Thoracic aorta (tissue), 2 donors: ENCODE data around the gene LRSAM1. TPM values are rescaled to one million over a fixed set of nuclear protein-coding genes. Genes with fewer than 3 reads are reported as not detected.

Experiments used
- ATAC-seq: fragments of 150-250 bp; one replicate; pipeline ENCODE4 v1.8.0; 2017; ENCODE audit warnings: low read depth; ENCODE audit not compliant: insufficient number of reproducible peaks, low FRiP score
- DNase-seq: peaks from one replicate; pipeline ENCODE4 v3.0.0-alpha.2; 2020; ENCODE audit warnings: low spot score
- H3K27ac ChIP-seq, 2 donors: fragments of 200-600 bp; sonication (generic); 1 replicate in 1 of 2; 2 replicates in 1 of 2; pipeline ENCODE4 v1.5.1; 2016; ENCODE audit warnings: mild to moderate bottlenecking in 2 of 2, moderate library complexity in 2 of 2
- H3K27me3 ChIP-seq: fragments of 200-600 bp; sonication (generic); replicated peaks from 2 replicates; pipeline ENCODE4 v1.6.0; 2016; ENCODE audit warnings: mild to moderate bottlenecking; ENCODE audit not compliant: insufficient read depth
- H3K36me3 ChIP-seq: fragments of 200-600 bp; sonication (generic); one replicate; pipeline ENCODE4 v1.5.1; 2016
- H3K4me1 ChIP-seq, 2 donors: fragments of 200-600 bp; sonication (generic); 1 replicate in 1 of 2; 2 replicates in 1 of 2; pipeline versions ENCODE4 v1.5.1 to v1.6.0; 2016; ENCODE audit warnings: low read depth in 2 of 2, mild to moderate bottlenecking in 1 of 2; ENCODE audit not compliant: control insufficient read depth in 1 of 2
- H3K4me3 ChIP-seq: fragments of 200-600 bp; sonication (generic); 2 replicates; pipeline ENCODE4 v1.5.1; 2016; ENCODE audit warnings: mild to moderate bottlenecking
- H3K9me3 ChIP-seq: fragments of 200-600 bp; sonication (generic); 2 replicates; pipeline ENCODE4 v1.5.1; 2016
- total RNA-seq, 2 donors: library from RNA; depleted of rRNA; stranded (reverse); fragments of >200 nt; gene quantifications; one replicate each; pipeline versions ENCODE4 v1.1.0 to v1.2.3, GENCODE V29; 2016
- TF ChIP-seq, protein P1 (sequence below): fragments of 200-600 bp; sonication (generic); IDR thresholded peaks from one replicate; pipeline ENCODE4 v1.5.1; 2019; ENCODE audit warnings: antibody characterized with exemption

The LRSAM1 gene
- total RNA-seq, 2 donors from 2014 or later: 16.4 to 22.6 TPM

- Histone ChIP-seq H3K27me3 (no peaks in the 10 kb centered on the region), H3K4me1 (no peaks in the 10 kb centered on the region), H3K4me3 (no peak overlapping the region), H3K36me3 (peaks cover 20% of the 10 kb centered on the region), H3K27ac (no peak overlapping the region), H3K9me3 (no peaks in the 10 kb centered on the region)
- no peak for DNase-seq
- no peak for ATAC-seq
- TF ChIP-seq, protein P1, sequence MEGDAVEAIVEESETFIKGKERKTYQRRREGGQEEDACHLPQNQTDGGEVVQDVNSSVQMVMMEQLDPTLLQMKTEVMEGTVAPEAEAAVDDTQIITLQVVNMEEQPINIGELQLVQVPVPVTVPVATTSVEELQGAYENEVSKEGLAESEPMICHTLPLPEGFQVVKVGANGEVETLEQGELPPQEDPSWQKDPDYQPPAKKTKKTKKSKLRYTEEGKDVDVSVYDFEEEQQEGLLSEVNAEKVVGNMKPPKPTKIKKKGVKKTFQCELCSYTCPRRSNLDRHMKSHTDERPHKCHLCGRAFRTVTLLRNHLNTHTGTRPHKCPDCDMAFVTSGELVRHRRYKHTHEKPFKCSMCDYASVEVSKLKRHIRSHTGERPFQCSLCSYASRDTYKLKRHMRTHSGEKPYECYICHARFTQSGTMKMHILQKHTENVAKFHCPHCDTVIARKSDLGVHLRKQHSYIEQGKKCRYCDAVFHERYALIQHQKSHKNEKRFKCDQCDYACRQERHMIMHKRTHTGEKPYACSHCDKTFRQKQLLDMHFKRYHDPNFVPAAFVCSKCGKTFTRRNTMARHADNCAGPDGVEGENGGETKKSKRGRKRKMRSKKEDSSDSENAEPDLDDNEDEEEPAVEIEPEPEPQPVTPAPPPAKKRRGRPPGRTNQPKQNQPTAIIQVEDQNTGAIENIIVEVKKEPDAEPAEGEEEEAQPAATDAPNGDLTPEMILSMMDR: no peak
Measured at GRCh38 chr9:127473501-127473900, 22.2 kb downstream of the LRSAM1 start.

GRCh38 chr9:127473932-127474331, 22.6 kb downstream of the LRSAM1 start:
- DNase-seq: no peak
- Histone ChIP-seq H3K27ac (no peak overlapping the region), H3K4me3 (no peak overlapping the region), H3K4me1 (no peaks in the 10 kb centered on the region), H3K36me3 (peaks cover 22% of the 10 kb centered on the region), H3K27me3 (no peaks in the 10 kb centered on the region), H3K9me3 (no peaks in the 10 kb centered on the region)
- TF ChIP-seq, protein P1: no peak
- no peak for ATAC-seq

GRCh38 chr9:127474592-127474991, 23.3 kb downstream of the LRSAM1 start:
- no peaks in the 10 kb centered on the region for H3K27me3 ChIP-seq
- no peak for ATAC-seq
- no peak for DNase-seq
- peaks cover 26% of the 10 kb centered on the region for H3K36me3 ChIP-seq
- H3K9me3 ChIP-seq: no peaks in the 10 kb centered on the region
- no peaks in the 10 kb centered on the region for H3K4me1 ChIP-seq
- no peak overlapping the region for H3K4me3 ChIP-seq
- no peak overlapping the region for H3K27ac ChIP-seq
- TF ChIP-seq, protein P1: no peak

DNA sequence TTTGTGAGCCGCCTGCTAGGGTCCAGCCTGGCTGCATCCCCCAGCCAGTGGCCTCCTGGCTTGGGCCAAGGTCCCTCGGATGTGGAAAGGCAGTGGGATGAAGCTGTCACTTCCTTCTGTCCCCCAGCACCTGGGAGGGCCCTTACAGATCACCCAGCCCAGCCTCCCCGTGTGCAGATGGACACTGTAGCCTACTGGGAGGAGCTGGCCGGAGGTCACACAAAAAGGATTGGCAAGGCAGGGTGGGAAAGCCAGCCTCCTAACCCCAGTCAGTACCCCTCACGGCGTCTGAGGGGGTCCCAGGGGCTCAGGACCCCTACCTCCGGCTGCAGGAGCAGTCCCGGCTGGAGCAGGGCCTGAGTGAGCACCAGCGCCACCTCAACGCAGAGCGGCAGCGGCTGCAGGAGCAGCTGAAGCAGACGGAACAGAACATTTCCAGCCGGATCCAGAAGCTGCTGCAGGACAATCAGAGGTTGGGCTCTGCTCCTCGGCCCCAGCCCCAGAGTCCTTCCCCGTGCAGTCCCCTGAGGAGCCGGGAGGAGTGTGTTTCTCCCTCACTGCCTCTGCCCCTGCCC, 28.3 kb downstream of the LRSAM1 start:
- H3K27me3 ChIP-seq: no peaks in the 10 kb centered on the region
- TF ChIP-seq, protein P1: no peak
- H3K27ac ChIP-seq: no peak overlapping the region
- H3K4me1 ChIP-seq: no peaks in the 10 kb centered on the region
- DNase-seq: no peak
- H3K9me3 ChIP-seq: no peaks in the 10 kb centered on the region
- ATAC-seq: no peak
- no peak overlapping the region for H3K4me3 ChIP-seq
- peaks cover 42% of the 10 kb centered on the region for H3K36me3 ChIP-seq

- no peaks in the 10 kb centered on the region for H3K9me3 ChIP-seq
- H3K4me3 ChIP-seq: no peak overlapping the region
- ATAC-seq: no peak
- no peaks in the 10 kb centered on the region for H3K27me3 ChIP-seq
- TF ChIP-seq, protein P1: no peak
- H3K27ac ChIP-seq: no peak overlapping the region
- H3K4me1 ChIP-seq: no peaks in the 10 kb centered on the region
- peaks cover 61% of the 10 kb centered on the region for H3K36me3 ChIP-seq
- no peak for DNase-seq
Measured at GRCh38 chr9:127482662-127483061, 31.4 kb downstream of the LRSAM1 start.
